ENCODE measurements around the gene ICE2. TPM values are rescaled to one million over a fixed set of nuclear protein-coding genes. Genes with fewer than 3 reads are reported as not detected.

ICE2 gene
- total and polyA plus RNA-seq, 8 donors: 10.5 to 127 (median 31.5) TPM

- Histone ChIP-seq H3K4me1 (peaks cover 0 to 7% (median 0%) of the 10 kb centered on the region in 4 donors), H3K4me3 (no peak overlapping the region), H3K27ac (no peak overlapping the region), H3K9me3 (no peaks in the 10 kb centered on the region), H3K27me3 (no peaks in the 10 kb centered on the region), H3K36me3 (peaks cover 7 to 53% (median 40%) of the 10 kb centered on the region in 4 donors)
- WGBS, 5 donors: 74 to 97% (median 89%) methylated on average over 2 of the region's 2 CpGs
- intact Hi-C loops (cut with DNase I; ENCODE audit: low total_unique reads): no loop called here
- TF ChIP-seq POLR2A (IDR thresholded peaks at IDR 0.05) (no peak), EP300 (IDR thresholded peaks at IDR 0.05) (no peak), CTCF (IDR thresholded peaks at IDR 0.05) (no peak), POLR2AphosphoS5 (IDR thresholded peaks at IDR 0.05) (no peak)
- DNase-seq: no peak
Measured at GRCh38 chr15:60442031-60442650, 36.8 kb downstream of the ICE2 start.

- 71 to 89% (median 83%) methylated on average over 1 of the region's 1 CpG for WGBS, 5 donors
- Histone ChIP-seq H3K4me1 (peaks cover 0 to 7% (median 0%) of the 10 kb centered on the region in 4 donors), H3K4me3 (no peak overlapping the region), H3K27me3 (no peaks in the 10 kb centered on the region), H3K9me3 (no peaks in the 10 kb centered on the region), H3K36me3 (peaks cover 7 to 50% (median 35%) of the 10 kb centered on the region in 4 donors), H3K27ac (no peak overlapping the region)
- DNase-seq: no peak
- TF ChIP-seq CTCF (IDR thresholded peaks at IDR 0.05): no peak
- no peak for TF ChIP-seq POLR2A (IDR thresholded peaks at IDR 0.05)
- TF ChIP-seq EP300 (IDR thresholded peaks at IDR 0.05): no peak
- TF ChIP-seq POLR2AphosphoS5 (IDR thresholded peaks at IDR 0.05): no peak
- intact Hi-C loops (cut with DNase I; ENCODE audit: low total_unique reads): no loop called here
Measured at GRCh38 chr15:60441331-60441730, 37.6 kb downstream of the ICE2 start.

GRCh38 chr15:60438646-60439045, 40.3 kb downstream of the ICE2 start:
- Histone ChIP-seq H3K9me3 (no peaks in the 10 kb centered on the region), H3K4me1 (peaks cover 0 to 4% (median 0%) of the 10 kb centered on the region in 4 donors), H3K4me3 (no peak overlapping the region), H3K27ac (no peak overlapping the region), H3K27me3 (no peaks in the 10 kb centered on the region), H3K36me3 (peaks cover 7 to 69% (median 55%) of the 10 kb centered on the region in 4 donors)
- no peak for TF ChIP-seq EP300 (IDR thresholded peaks at IDR 0.05)
- TF ChIP-seq CTCF (IDR thresholded peaks at IDR 0.05): no peak
- TF ChIP-seq POLR2AphosphoS5 (IDR thresholded peaks at IDR 0.05): no peak
- no peak for DNase-seq
- intact Hi-C loops (cut with DNase I; ENCODE audit: low total_unique reads): no loop called here
- 80 to 93% (median 89%) methylated on average over 1 of the region's 1 CpG for WGBS, 5 donors

GRCh38 chr15:60428935-60429334, 50.0 kb downstream of the ICE2 start:
- intact Hi-C loops (cut with DNase I; ENCODE audit: low total_unique reads): no loop called here

More at GRCh38 chr15:60428935-60429334, 50.0 kb downstream of the ICE2 start:
- TF ChIP-seq POLR2AphosphoS5 (IDR thresholded peaks at IDR 0.05): no peak
- TF ChIP-seq EP300 (IDR thresholded peaks at IDR 0.05): no peak
- TF ChIP-seq CTCF (IDR thresholded peaks at IDR 0.05): no peak
- TF ChIP-seq POLR2A (IDR thresholded peaks at IDR 0.05): no peak
- Histone ChIP-seq H3K27ac (no peak overlapping the region), H3K36me3 (peaks cover 0 to 52% (median 38%) of the 10 kb centered on the region in 4 donors), H3K4me1 (peaks cover 0 to 25% (median 8%) of the 10 kb centered on the region in 4 donors), H3K9me3 (no peaks in the 10 kb centered on the region), H3K4me3 (no peak overlapping the region), H3K27me3 (no peaks in the 10 kb centered on the region)
- no peak for DNase-seq
- WGBS, 5 donors: 91 to 98% (median 96%) methylated on average over 1 of the region's 1 CpG

Measured in stomach (tissue), 9 donors.